ENCODE measurements around the gene DRGX.

Gene DRGX

GRCh38 chr10:49389361-49389933 is 6.4 kb downstream of the DRGX start:
- no peak for TF ChIP-seq CTCF (IDR thresholded peaks at IDR 0.05; ENCODE audit: insufficient read depth, low read length)
- no peak for TF ChIP-seq REST (IDR thresholded peaks at IDR 0.05; ENCODE audit: insufficient replicate concordance, low read depth)
- no peak for TF ChIP-seq SPI1 (IDR thresholded peaks at IDR 0.05; ENCODE audit: borderline replicate concordance, low read depth)
- no peak for TF ChIP-seq POLR2AphosphoS5 (IDR thresholded peaks at IDR 0.05; ENCODE audit: low read depth)
- TF ChIP-seq GABPA (IDR thresholded peaks at IDR 0.05; ENCODE audit: low read depth), result no peak
- DNase-seq (ENCODE audit: low read depth in 1 of 2, low spot score in 1 of 2), result no peak
- Histone ChIP-seq H3K4me3 (replicated peaks; ENCODE audit: insufficient read depth, low read length) (no peak overlapping the region), H3K27me3 (ENCODE audit: insufficient read depth, poor library complexity, severe bottlenecking) (peaks cover 14% of the 10 kb centered on the region), H3K27ac (replicated peaks) (no peak overlapping the region)

- peaks cover 6% of the 10 kb centered on the region for H3K27me3 ChIP-seq (ENCODE audit: insufficient read depth, poor library complexity, severe bottlenecking)
- no peak overlapping the region for H3K4me3 ChIP-seq (replicated peaks; ENCODE audit: insufficient read depth, low read length)
- TF ChIP-seq SPI1 (IDR thresholded peaks at IDR 0.05; ENCODE audit: borderline replicate concordance, low read depth), result no peak
- TF ChIP-seq POLR2AphosphoS5 (IDR thresholded peaks at IDR 0.05; ENCODE audit: low read depth), result no peak
- TF ChIP-seq GABPA (IDR thresholded peaks at IDR 0.05; ENCODE audit: low read depth), result no peak
- no peak for TF ChIP-seq REST (IDR thresholded peaks at IDR 0.05; ENCODE audit: insufficient replicate concordance, low read depth)
- no peak for TF ChIP-seq CTCF (IDR thresholded peaks at IDR 0.05; ENCODE audit: insufficient read depth, low read length)
- no peak for DNase-seq (ENCODE audit: low read depth in 1 of 2, low spot score in 1 of 2)
- H3K27ac ChIP-seq (replicated peaks), result no peak overlapping the region
These were observed 7.7 kb downstream of the DRGX start for GRCh38 chr10:49388161-49388560.

- Histone ChIP-seq H3K4me3 (replicated peaks; ENCODE audit: insufficient read depth, low read length) (no peak overlapping the region), H3K27ac (replicated peaks) (no peak overlapping the region), H3K27me3 (ENCODE audit: insufficient read depth, poor library complexity, severe bottlenecking) (peaks cover 2% of the 10 kb centered on the region)
- no peak for DNase-seq (ENCODE audit: low read depth in 1 of 2, low spot score in 1 of 2)
- no peak for TF ChIP-seq GABPA (IDR thresholded peaks at IDR 0.05; ENCODE audit: low read depth)
- no peak for TF ChIP-seq POLR2AphosphoS5 (IDR thresholded peaks at IDR 0.05; ENCODE audit: low read depth)
- TF ChIP-seq SPI1 (IDR thresholded peaks at IDR 0.05; ENCODE audit: borderline replicate concordance, low read depth), result no peak
- no peak for TF ChIP-seq CTCF (IDR thresholded peaks at IDR 0.05; ENCODE audit: insufficient read depth, low read length)
- no peak for TF ChIP-seq REST (IDR thresholded peaks at IDR 0.05; ENCODE audit: insufficient replicate concordance, low read depth)
These were observed 8.8 kb downstream of the DRGX start for GRCh38 chr10:49387071-49387470.
